Aorta (tissue), 5 donors: ENCODE measurements around the gene PIWIL1. TPM values are rescaled to one million over a fixed set of nuclear protein-coding genes. Genes with fewer than 3 reads are reported as not detected.

ENCODE experiments used
- ATAC-seq: fragments of 200-7000 bp; cut with Tn5 transposase; one replicate; pipeline ENCODE4 v1.9.1; 2022; ENCODE audit warnings: moderate library complexity; ENCODE audit not compliant: low FRiP score
- DNase-seq, 2 donors: peaks; one replicate each; pipeline ENCODE4 v3.0.0-alpha.2; 2020
- H3K27ac ChIP-seq, 2 donors: one replicate each; pipeline ENCODE4 v1.5.1; 2013; ENCODE audit warnings: low read length in 2 of 2, mild to moderate bottlenecking in 2 of 2, moderate library complexity in 2 of 2, control low read depth in 1 of 2, inconsistent platforms in 1 of 2, low read depth in 1 of 2
- H3K27me3 ChIP-seq, 2 donors: one replicate each; pipeline ENCODE4 v1.6.1; 2013; ENCODE audit warnings: control low read depth in 1 of 2, low read length in 1 of 2, mild to moderate bottlenecking in 1 of 2, moderate library complexity in 1 of 2; ENCODE audit not compliant: insufficient read depth in 2 of 2, control insufficient read depth in 1 of 2
- H3K36me3 ChIP-seq, 2 donors: one replicate each; pipeline ENCODE4 v1.6.1; 2013; ENCODE audit warnings: control low read depth in 1 of 2, low read length in 1 of 2, mild to moderate bottlenecking in 1 of 2; ENCODE audit not compliant: insufficient read depth in 2 of 2, control insufficient read depth in 1 of 2
- H3K4me1 ChIP-seq, 2 donors: one replicate each; pipeline ENCODE4 v1.6.1; 2013; ENCODE audit warnings: low read length in 2 of 2, control low read depth in 1 of 2, mild to moderate bottlenecking in 1 of 2, moderate library complexity in 1 of 2; ENCODE audit not compliant: insufficient read depth in 2 of 2, control insufficient read depth in 1 of 2
- H3K4me3 ChIP-seq, 2 donors: one replicate each; pipeline ENCODE4 v1.5.1; 2013; ENCODE audit warnings: low read length in 2 of 2, control low read depth in 1 of 2, mild to moderate bottlenecking in 1 of 2
- H3K9me3 ChIP-seq: one replicate; pipeline ENCODE4 v1.6.1; 2013; ENCODE audit warnings: mild to moderate bottlenecking, low read length; ENCODE audit not compliant: control insufficient read depth
- WGBS, 2 donors: extraction: QIAGEN DNeasy Blood & Tissue Kit; methylation state at CpG; one replicate each; pipeline ENCODE4 v1.1.7; 2013; 5-methylcytosine and 5-hydroxymethylcytosine counted together
- intact Hi-C, 2 donors: fragments of 100-400 bp; cut with DNase I; formaldehyde crosslinking; loops; one replicate each; pipeline versions ENCODE4 v1.14.2 to v1.15.0; 2022
- polyA plus RNA-seq, 2 donors: library from polyadenylated mRNA; stranded (reverse); fragments of 200-250 nt; gene quantifications; one replicate each; pipeline ENCODE4 v1.2.3, GENCODE V29; 2013
- total RNA-seq, 2 donors: library from RNA; stranded (reverse); fragmentation: NEBNext Ultra II Directional; extraction: Animal tissue kit (Norgen Biotek cat#: 25700); gene quantifications; one replicate each; pipeline ENCODE4 v1.2.1, GENCODE V29; 2021
- donor health status: healthy with polysubstance abuse.
- donor health status: Bipolar disorder and iron deficiency.
- donor health status: DM: no; HTN: no; CAD: no.
- donor health status: DM: no; HTN: no; CAD: no.
- donor health status: DM: yes; HTN: yes; CAD: no.

The PIWIL1 gene
- total and polyA plus RNA-seq, 4 donors = not detected

DNA sequence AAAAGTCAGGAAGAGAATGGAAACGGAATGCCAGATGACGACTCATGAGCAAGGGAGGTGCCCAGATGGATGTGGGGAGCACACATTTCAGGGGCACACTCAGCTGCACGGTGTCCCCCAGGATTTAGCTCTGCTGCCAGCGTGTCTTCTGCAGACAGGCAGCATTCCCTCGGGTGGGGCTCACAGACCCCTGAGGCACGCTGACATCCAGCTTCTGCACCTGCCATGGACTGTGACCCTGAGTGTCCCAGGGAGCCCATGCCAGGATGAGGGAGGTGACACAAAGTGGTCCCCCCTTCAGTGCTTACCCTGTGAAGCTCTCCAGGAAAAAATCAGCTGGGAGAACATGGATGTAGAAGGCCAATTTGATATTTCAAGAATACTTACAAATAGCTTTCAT lies 84.2 kb downstream of the PIWIL1 start:
- H3K27ac ChIP-seq = no peak overlapping the region
- no peaks in the 10 kb centered on the region for H3K4me1 ChIP-seq
- intact Hi-C loops = no loop called here
- no peaks in the 10 kb centered on the region for H3K36me3 ChIP-seq
- ATAC-seq (no peak), DNase-seq (no peak)
- WGBS, 2 donors = 72 to 75% methylated on average over 6 of the region's 6 CpGs
- H3K4me3 ChIP-seq = no peak overlapping the region
- H3K27me3 ChIP-seq = no peaks in the 10 kb centered on the region
- no peaks in the 10 kb centered on the region for H3K9me3 ChIP-seq

Other genes starting within 250 kb of the PIWIL1 start
- 1 to 10 TPM in 1 of 2 donors, under 1 TPM in 1; 0.72 to 1.2 TPM for gene FZD10, start 175.4 kb upstream of the PIWIL1 start, total RNA-seq
- gene FZD10, start 175.4 kb upstream of the PIWIL1 start, polyA plus RNA-seq = 1 to 10 TPM in 1 of 2 donors, under 1 TPM in 1; 0.75 to 1.7 TPM